Stimulated activated CD4-positive, alpha-beta T cell treated with anti-CD3 and anti-CD28 coated beads, Interleukin-15, amount 100 ng/mL, for 24 hours (primary cell): ENCODE measurements around the gene KLK10.

Experiments used
- DNase-seq: peaks from one replicate; pipeline ENCODE4 v3.0.0-alpha.2; 2020

Gene KLK10

GRCh38 chr19:50967929-50968715 lies 51.4 kb downstream of the KLK10 start:
- no peak for DNase-seq

GRCh38 chr19:50964266-50964665 lies 55.2 kb downstream of the KLK10 start:
- DNase-seq: no peak

- DNase-seq: no peak
Observed at GRCh38 chr19:50963381-50963780, 56.1 kb downstream of the KLK10 start.
